Mesangial cell (primary cell): ENCODE data around the gene SF3B2. TPM values are rescaled to one million over a fixed set of nuclear protein-coding genes. Genes with fewer than 3 reads are reported as not detected.

Experiments used
- total RNA-seq: library from RNA; depleted of rRNA; stranded (reverse); fragments of >200 nt; gene quantifications from 2 replicates; pipeline ENCODE4 v1.2.3, GENCODE V29; 2015

SF3B2 gene, protein sequence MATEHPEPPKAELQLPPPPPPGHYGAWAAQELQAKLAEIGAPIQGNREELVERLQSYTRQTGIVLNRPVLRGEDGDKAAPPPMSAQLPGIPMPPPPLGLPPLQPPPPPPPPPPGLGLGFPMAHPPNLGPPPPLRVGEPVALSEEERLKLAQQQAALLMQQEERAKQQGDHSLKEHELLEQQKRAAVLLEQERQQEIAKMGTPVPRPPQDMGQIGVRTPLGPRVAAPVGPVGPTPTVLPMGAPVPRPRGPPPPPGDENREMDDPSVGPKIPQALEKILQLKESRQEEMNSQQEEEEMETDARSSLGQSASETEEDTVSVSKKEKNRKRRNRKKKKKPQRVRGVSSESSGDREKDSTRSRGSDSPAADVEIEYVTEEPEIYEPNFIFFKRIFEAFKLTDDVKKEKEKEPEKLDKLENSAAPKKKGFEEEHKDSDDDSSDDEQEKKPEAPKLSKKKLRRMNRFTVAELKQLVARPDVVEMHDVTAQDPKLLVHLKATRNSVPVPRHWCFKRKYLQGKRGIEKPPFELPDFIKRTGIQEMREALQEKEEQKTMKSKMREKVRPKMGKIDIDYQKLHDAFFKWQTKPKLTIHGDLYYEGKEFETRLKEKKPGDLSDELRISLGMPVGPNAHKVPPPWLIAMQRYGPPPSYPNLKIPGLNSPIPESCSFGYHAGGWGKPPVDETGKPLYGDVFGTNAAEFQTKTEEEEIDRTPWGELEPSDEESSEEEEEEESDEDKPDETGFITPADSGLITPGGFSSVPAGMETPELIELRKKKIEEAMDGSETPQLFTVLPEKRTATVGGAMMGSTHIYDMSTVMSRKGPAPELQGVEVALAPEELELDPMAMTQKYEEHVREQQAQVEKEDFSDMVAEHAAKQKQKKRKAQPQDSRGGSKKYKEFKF
- 160 and 223 TPM in 2 replicates for total RNA-seq

GRCh38 chr11:66051766-66052663, at the start of gene SF3B2:
SF3B2 (plus strand) TSS chr11:66052364; CDS start chr11:66052385, 21 bp downstream.

DNA sequence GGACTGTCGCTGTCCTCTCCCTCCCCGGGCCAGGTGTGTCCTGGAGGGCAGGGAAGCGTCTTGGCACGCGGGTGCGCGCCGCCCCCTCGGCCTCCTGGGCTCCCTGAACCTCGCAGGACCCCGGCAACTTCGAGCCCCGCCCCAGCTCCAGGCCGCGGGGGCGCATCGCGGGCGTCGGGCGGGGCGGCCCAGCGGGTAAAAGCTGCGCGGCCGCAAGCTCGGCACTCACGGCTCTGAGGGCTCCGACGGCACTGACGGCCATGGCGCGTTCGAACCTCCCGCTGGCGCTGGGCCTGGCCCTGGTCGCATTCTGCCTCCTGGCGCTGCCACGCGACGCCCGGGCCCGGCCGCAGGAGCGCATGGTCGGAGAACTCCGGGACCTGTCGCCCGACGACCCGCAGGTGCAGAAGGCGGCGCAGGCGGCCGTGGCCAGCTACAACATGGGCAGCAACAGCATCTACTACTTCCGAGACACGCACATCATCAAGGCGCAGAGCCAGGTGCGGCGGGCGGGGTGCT, 40.3 kb upstream of the SF3B2 start, which contains the start of gene CST6:
CST6 (plus strand) TSS at position 224 of the 519 bp plus-strand sequence; CDS start at position 261, 37 bp downstream.

DNA sequence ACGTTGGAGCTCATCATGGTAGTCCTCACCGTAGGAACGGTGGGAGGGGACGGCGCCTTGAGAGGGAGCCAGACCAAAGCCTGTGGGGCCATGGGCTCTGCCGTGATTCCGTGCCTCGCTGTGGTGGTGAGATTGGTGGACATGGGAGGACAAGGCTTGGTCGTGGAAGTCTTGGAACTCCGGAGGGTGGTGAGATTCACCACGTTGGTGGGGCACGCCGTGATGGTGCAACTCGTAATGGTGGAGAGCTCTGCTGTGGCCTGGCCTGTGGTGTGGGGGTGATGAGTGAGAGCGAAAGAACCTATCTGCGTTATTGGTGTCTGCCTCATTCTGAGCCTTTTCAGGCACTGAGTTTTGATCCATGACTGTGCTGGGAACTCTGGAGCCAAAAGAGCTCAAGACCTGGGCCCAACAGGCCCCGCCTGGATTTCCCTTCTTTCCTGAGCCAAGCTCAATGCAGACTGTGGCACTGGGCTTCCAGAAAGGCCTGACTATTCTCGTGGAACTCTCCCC, 26.1 kb upstream of the SF3B2 start, which contains the start of gene CATSPER1:
CATSPER1 (minus strand) TSS at position 463 of the 513 bp plus-strand sequence; CDS start at position 363, 100 bp downstream.

GRCh38 chr11:66048547-66049323, 3.4 kb upstream of the SF3B2 start, which contains the start of gene GAL3ST3:
GAL3ST3 (minus strand) TSS chr11:66049161; CDS start chr11:66045415, 3,746 bp downstream.

GRCh38 chr11:66069715-66070603, 17.8 kb downstream of the SF3B2 start, which contains the start of gene PACS1:
PACS1 (plus strand) TSS chr11:66070272; CDS start chr11:66070487, 215 bp downstream.

Other genes starting within 250 kb of the SF3B2 start
- 0.89 TPM in 1 of 2 replicates, not detected in the other for gene SNX32, start 218.4 kb upstream of the SF3B2 start, total RNA-seq
- 1,341 and 2,316 TPM in 2 replicates for gene CFL1, start 194.2 kb upstream of the SF3B2 start, total RNA-seq
- gene MUS81, start 191.9 kb upstream of the SF3B2 start, total RNA-seq = 52.4 and 57.2 TPM in 2 replicates
- 77.6 and 161 TPM in 2 replicates for gene EFEMP2, start 179.6 kb upstream of the SF3B2 start, total RNA-seq
- gene CTSW, start 172.5 kb upstream of the SF3B2 start, total RNA-seq = 0.81 TPM in 1 of 2 replicates, not detected in the other
- 176 and 229 TPM in 2 replicates for gene FIBP, start 163.9 kb upstream of the SF3B2 start, total RNA-seq
- 55.9 and 59.3 TPM in 2 replicates for gene CCDC85B, start 161.7 kb upstream of the SF3B2 start, total RNA-seq
- gene FOSL1, start 152.0 kb upstream of the SF3B2 start, total RNA-seq = 19.8 and 147 TPM in 2 replicates
- gene C11orf68, start 133.3 kb upstream of the SF3B2 start, total RNA-seq = 25.6 and 28.8 TPM in 2 replicates
- gene DRAP1, start 132.9 kb upstream of the SF3B2 start, total RNA-seq = 104 and 182 TPM in 2 replicates
- not detected in 2 replicates for gene TSGA10IP, start 106.9 kb upstream of the SF3B2 start, total RNA-seq
- 48.7 and 51.8 TPM in 2 replicates for gene SART1, start 90.6 kb upstream of the SF3B2 start, total RNA-seq
- gene EIF1AD, start 50.2 kb upstream of the SF3B2 start, total RNA-seq = 28.1 and 34.7 TPM in 2 replicates
- 70.9 and 118 TPM in 2 replicates for gene BANF1, start 49.9 kb upstream of the SF3B2 start, total RNA-seq
- gene CST6, start 40.4 kb upstream of the SF3B2 start, total RNA-seq = 2.4 and 18.0 TPM in 2 replicates
- 0.33 and 1.0 TPM in 2 replicates for gene CATSPER1, start 25.9 kb upstream of the SF3B2 start, total RNA-seq
- 2.1 and 45.1 TPM in 2 replicates for gene GAL3ST3, start 3.2 kb upstream of the SF3B2 start, total RNA-seq
- gene PACS1, start 17.9 kb downstream of the SF3B2 start, total RNA-seq = 50.5 and 67.8 TPM in 2 replicates
- 25.6 and 28.0 TPM in 2 replicates for gene KLC2, start 205.3 kb downstream of the SF3B2 start, total RNA-seq
- gene RAB1B, start 216.3 kb downstream of the SF3B2 start, total RNA-seq = 153 and 177 TPM in 2 replicates
- gene CNIH2, start 225.8 kb downstream of the SF3B2 start, total RNA-seq = 0.63 and 2.0 TPM in 2 replicates
- gene YIF1A, start 236.8 kb downstream of the SF3B2 start, total RNA-seq = 172 and 188 TPM in 2 replicates
- 0.16 and 17.6 TPM in 2 replicates for gene TMEM151A, start 239.5 kb downstream of the SF3B2 start, total RNA-seq